ENCODE results near the gene SLC22A17.

SLC22A17 gene

GRCh38 chr14:23361320-23361719, 8.6 kb upstream of the SLC22A17 start:
- Mint-ChIP-seq H3K4me3 (no peak overlapping the region), H3K9me3 (no peaks in the 10 kb centered on the region), H3K27me3 (ENCODE audit: low read depth, poor library complexity) (no peaks in the 10 kb centered on the region), H3K4me1 (peaks cover 37% of the 10 kb centered on the region), H3K27ac (peak overlapping the region; percentile 7), H3K36me3 (ENCODE audit: low read depth) (peaks cover 34% of the 10 kb centered on the region)
- no peak for TF ChIP-seq CTCF (IDR thresholded peaks at IDR 0.05)
- no peak for DNase-seq

- DNase-seq, result no peak
- Mint-ChIP-seq H3K27me3 (ENCODE audit: low read depth, poor library complexity) (no peaks in the 10 kb centered on the region), H3K4me3 (no peak overlapping the region), H3K36me3 (ENCODE audit: low read depth) (peaks cover 39% of the 10 kb centered on the region), H3K4me1 (peaks cover 37% of the 10 kb centered on the region), H3K9me3 (no peaks in the 10 kb centered on the region), H3K27ac (no peak overlapping the region)
- no peak for TF ChIP-seq CTCF (IDR thresholded peaks at IDR 0.05)
Observed at GRCh38 chr14:23360496-23360895, 7.8 kb upstream of the SLC22A17 start.

- H3K9me3 Mint-ChIP-seq, result no peaks in the 10 kb centered on the region
- H3K4me1 Mint-ChIP-seq, result peaks cover 37% of the 10 kb centered on the region
- H3K27ac Mint-ChIP-seq, result peak overlapping the region; percentile 32
- DNase-seq, result no peak
- H3K27me3 Mint-ChIP-seq (ENCODE audit: low read depth, poor library complexity), result no peaks in the 10 kb centered on the region
- no peak for TF ChIP-seq CTCF (IDR thresholded peaks at IDR 0.05)
- no peak overlapping the region for H3K4me3 Mint-ChIP-seq
- peaks cover 42% of the 10 kb centered on the region for H3K36me3 Mint-ChIP-seq (ENCODE audit: low read depth)
Observed at GRCh38 chr14:23359722-23360447, 7.2 kb upstream of the SLC22A17 start.

- Mint-ChIP-seq H3K9me3 (no peaks in the 10 kb centered on the region), H3K27ac (no peak overlapping the region), H3K4me1 (peaks cover 32% of the 10 kb centered on the region), H3K27me3 (ENCODE audit: low read depth, poor library complexity) (no peaks in the 10 kb centered on the region), H3K4me3 (no peak overlapping the region), H3K36me3 (ENCODE audit: low read depth) (peaks cover 42% of the 10 kb centered on the region)
- no peak for TF ChIP-seq CTCF (IDR thresholded peaks at IDR 0.05)
- DNase-seq, result no peak
Observed at GRCh38 chr14:23359167-23359626, 6.5 kb upstream of the SLC22A17 start.

GRCh38 chr14:23358553-23359166, 6.0 kb upstream of the SLC22A17 start:
- no peak for TF ChIP-seq CTCF (IDR thresholded peaks at IDR 0.05)
- no peak for DNase-seq

More at GRCh38 chr14:23358553-23359166, 6.0 kb upstream of the SLC22A17 start:
- Mint-ChIP-seq H3K4me1 (peaks cover 32% of the 10 kb centered on the region), H3K27me3 (ENCODE audit: low read depth, poor library complexity) (no peaks in the 10 kb centered on the region), H3K27ac (peak overlapping the region; percentile 92), H3K4me3 (no peak overlapping the region), H3K36me3 (ENCODE audit: low read depth) (peaks cover 42% of the 10 kb centered on the region), H3K9me3 (no peaks in the 10 kb centered on the region)

Data from nephron progenitor cell (in vitro differentiated cells).